Neutrophil (primary cell): ENCODE data around the gene PDE2A.

Source experiments
- H3K27ac ChIP-seq: fragments of 200-600 bp; sonication (generic); 2 replicates; pipeline ENCODE4 v1.5.1; 2016; ENCODE audit warnings: mild to moderate bottlenecking, moderate library complexity
- H3K27me3 ChIP-seq: fragments of 200-600 bp; sonication (generic); 2 replicates; pipeline ENCODE4 v1.6.0; 2016; ENCODE audit warnings: mild to moderate bottlenecking
- H3K36me3 ChIP-seq: fragments of 200-600 bp; sonication (generic); 2 replicates; pipeline ENCODE4 v1.5.1; 2017
- H3K4me1 ChIP-seq, 2 experiments: fragments of 200-600 bp in 1 of 2; sonication (generic) in 1 of 2; 1 replicate in 1 of 2; 2 replicates in 1 of 2; pipeline versions ENCODE4 v1.5.1 to v1.6.1; 2013 to 2016; ENCODE audit warnings: low read depth in 1 of 2, low read length in 1 of 2, mild to moderate bottlenecking in 1 of 2, moderate library complexity in 1 of 2; ENCODE audit not compliant: control insufficient read depth in 1 of 2, insufficient read depth in 1 of 2
- H3K4me3 ChIP-seq, 2 experiments: fragments of 200-600 bp in 1 of 2; sonication (generic) in 1 of 2; 1 replicate in 1 of 2; 2 replicates in 1 of 2; pipeline ENCODE4 v1.5.1; 2013 to 2016; ENCODE audit warnings: low read depth in 1 of 2, low read length in 1 of 2, mild to moderate bottlenecking in 1 of 2, moderate library complexity in 1 of 2
- H3K9me3 ChIP-seq: fragments of 200-600 bp; sonication (generic); 2 replicates; pipeline ENCODE4 v1.5.1; 2016
- CTCF ChIP-seq: fragments of 200-600 bp; sonication (generic); IDR thresholded peaks from 2 replicates; pipeline ENCODE4 v1.5.1; 2016; ENCODE audit warnings: antibody characterized with exemption

The PDE2A gene

DNA sequence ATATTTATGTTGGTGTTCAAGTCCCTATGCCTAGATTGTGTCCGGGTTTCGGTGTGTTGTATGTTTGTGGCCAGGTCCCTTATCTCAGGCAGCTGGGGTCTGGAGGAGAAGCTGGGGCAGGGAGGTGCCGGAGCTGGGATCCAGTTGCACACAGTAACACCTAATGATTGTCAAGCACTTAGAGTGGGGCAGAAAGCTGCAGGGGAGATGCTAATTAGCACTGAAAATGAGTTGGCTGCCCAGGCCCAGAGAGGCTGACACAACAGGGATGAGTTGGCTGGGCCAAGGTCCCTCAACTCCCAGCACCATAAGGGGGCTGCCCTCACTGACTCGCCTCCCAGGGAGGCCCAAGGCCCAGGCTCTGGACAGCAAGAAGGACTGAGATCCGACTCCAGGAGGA, 12.2 kb downstream of the PDE2A start:
- Histone ChIP-seq H3K27me3 (peaks cover 77% of the 10 kb centered on the region), H3K4me3 (no peak overlapping the region), H3K9me3 (no peaks in the 10 kb centered on the region), H3K36me3 (no peaks in the 10 kb centered on the region), H3K27ac (no peak overlapping the region), H3K4me1 (no peaks in the 10 kb centered on the region)
- no peak for TF ChIP-seq CTCF

DNA sequence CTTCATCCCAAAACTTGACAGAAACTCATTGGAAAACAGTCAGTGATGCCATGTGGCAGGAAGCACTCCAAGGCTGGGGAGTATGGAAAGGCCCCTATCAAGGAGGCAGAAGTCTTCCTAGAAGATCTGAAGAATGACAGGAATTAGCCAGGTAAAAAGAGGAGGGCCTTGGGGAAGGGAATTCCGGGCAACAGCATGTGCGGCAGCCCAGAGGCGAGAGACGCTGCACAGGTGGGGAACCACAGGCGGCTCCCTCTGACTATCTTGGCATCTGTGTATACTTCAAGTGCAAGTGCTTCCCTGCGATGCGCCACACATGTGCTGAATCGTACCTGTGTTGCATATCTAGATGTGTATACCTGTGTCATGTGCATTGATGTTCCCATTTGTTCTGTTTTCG, 12.7 kb downstream of the PDE2A start:
- no peak for TF ChIP-seq CTCF
- Histone ChIP-seq H3K27ac (no peak overlapping the region), H3K4me3 (no peak overlapping the region), H3K9me3 (no peaks in the 10 kb centered on the region), H3K27me3 (peaks cover 72% of the 10 kb centered on the region), H3K36me3 (no peaks in the 10 kb centered on the region), H3K4me1 (no peaks in the 10 kb centered on the region)

GRCh38 chr11:72658989-72659640, 15.1 kb downstream of the PDE2A start:
- H3K27me3 ChIP-seq, result peaks cover 53% of the 10 kb centered on the region
- H3K4me1 ChIP-seq, result no peaks in the 10 kb centered on the region
- TF ChIP-seq CTCF, result no peak
- no peak overlapping the region for H3K27ac ChIP-seq
- no peaks in the 10 kb centered on the region for H3K36me3 ChIP-seq
- H3K9me3 ChIP-seq, result no peaks in the 10 kb centered on the region
- no peak overlapping the region for H3K4me3 ChIP-seq

- TF ChIP-seq CTCF, result no peak
- Histone ChIP-seq H3K4me3 (no peak overlapping the region), H3K27me3 (peaks cover 45% of the 10 kb centered on the region)
Observed at GRCh38 chr11:72657411-72658100, 16.7 kb downstream of the PDE2A start.

GRCh38 chr11:72655896-72656464, 18.2 kb downstream of the PDE2A start:
- no peaks in the 10 kb centered on the region for H3K36me3 ChIP-seq
- H3K4me3 ChIP-seq, result no peak overlapping the region
- H3K27ac ChIP-seq, result no peak overlapping the region
- no peaks in the 10 kb centered on the region for H3K9me3 ChIP-seq
- TF ChIP-seq CTCF, result no peak
- H3K27me3 ChIP-seq, result peaks cover 29% of the 10 kb centered on the region
- no peaks in the 10 kb centered on the region for H3K4me1 ChIP-seq

More at GRCh38 chr11:72657411-72658100, 16.7 kb downstream of the PDE2A start:
- Histone ChIP-seq H3K4me1 (no peaks in the 10 kb centered on the region), H3K27ac (no peak overlapping the region), H3K9me3 (no peaks in the 10 kb centered on the region), H3K36me3 (no peaks in the 10 kb centered on the region)
